GM11168 (cell line): ENCODE data around the gene ZNF319.

ENCODE experiments used
- in situ Hi-C: fragments of 300-500 bp; cut with MboI; formaldehyde crosslinking; loops from one replicate; pipeline ENCODE4 v1.12.0; 2022; ENCODE audit warnings: low sequenced_read_pairs; ENCODE audit not compliant: unreplicated experiment

ZNF319 gene

DNA sequence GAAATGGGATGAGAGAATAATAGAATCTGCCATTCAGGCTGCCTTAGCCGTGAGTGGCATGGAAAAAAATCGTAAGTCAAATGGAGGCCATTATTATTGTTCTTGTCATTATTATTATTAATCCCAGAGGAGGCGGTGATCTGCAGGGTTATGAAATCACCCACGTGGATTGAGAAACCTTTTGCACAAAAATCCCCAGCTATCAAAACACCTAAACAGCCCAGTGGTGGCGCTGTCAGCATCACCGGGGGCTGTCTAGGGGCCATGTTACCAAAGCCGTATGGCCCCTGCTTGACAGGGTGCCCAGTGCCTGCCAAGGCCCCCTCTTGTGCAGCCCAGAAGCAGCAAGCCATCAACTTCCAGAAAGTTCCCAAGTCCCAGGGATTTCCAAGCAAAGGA lies 54.7 kb downstream of the ZNF319 start:
- in situ Hi-C loops: no loop called here

- in situ Hi-C loops: no loop called here
These were observed 55.3 kb downstream of the ZNF319 start for GRCh38 chr16:57944970-57945739.
